Smooth muscle cell (in vitro differentiated cells): Measurements from ENCODE around the gene LRRC8A. TPM values are rescaled to one million over a fixed set of nuclear protein-coding genes. Genes with fewer than 3 reads are reported as not detected.

ENCODE experiments used
- DNase-seq: peaks from one replicate; lab custom pipeline; 2025; ENCODE audit not compliant: unreplicated experiment; lab: John Stamatoyannopoulos, UW
- H2AFZ ChIP-seq: fragments of 200-600 bp; sonication (generic); 2 replicates; pipeline ENCODE4 v1.6.0; 2016; ENCODE audit warnings: antibody characterized with exemption, low read depth, mild to moderate bottlenecking
- H3F3A ChIP-seq: fragments of 200-600 bp; sonication (generic); 2 replicates; pipeline ENCODE4 v1.6.0; 2017; ENCODE audit warnings: antibody characterized with exemption, low read depth
- H3K27ac ChIP-seq: fragments of 200-600 bp; sonication (generic); 2 replicates; pipeline ENCODE4 v1.5.1; 2016; ENCODE audit warnings: low read depth, mild to moderate bottlenecking
- H3K27me3 ChIP-seq: fragments of 200-600 bp; sonication (generic); 2 replicates; pipeline ENCODE4 v1.6.1; 2016; ENCODE audit warnings: low read depth, mild to moderate bottlenecking
- H3K36me3 ChIP-seq: fragments of 200-600 bp; sonication (generic); 2 replicates; pipeline ENCODE4 v1.5.1; 2016; ENCODE audit warnings: low read depth
- H3K4me1 ChIP-seq: fragments of 200-600 bp; sonication (generic); 2 replicates; pipeline ENCODE4 v1.5.1; 2016; ENCODE audit warnings: low read depth
- H3K4me2 ChIP-seq: fragments of 200-600 bp; sonication (generic); 2 replicates; pipeline ENCODE4 v1.6.0; 2016; ENCODE audit warnings: mild to moderate bottlenecking
- H3K4me3 ChIP-seq: fragments of 200-600 bp; sonication (generic); 2 replicates; pipeline ENCODE4 v1.5.1; 2016; ENCODE audit warnings: mild to moderate bottlenecking
- H3K79me2 ChIP-seq: fragments of 200-600 bp; sonication (generic); 2 replicates; pipeline ENCODE4 v1.6.0; 2016; ENCODE audit warnings: low read depth, mild to moderate bottlenecking
- H3K9ac ChIP-seq: fragments of 200-600 bp; sonication (generic); 2 replicates; pipeline ENCODE4 v1.6.0; 2016; ENCODE audit warnings: low read depth
- H3K9me3 ChIP-seq: fragments of 200-600 bp; sonication (generic); replicated peaks from 2 replicates; pipeline ENCODE4 v1.5.1; 2016; ENCODE audit warnings: low read depth
- H4K20me1 ChIP-seq: fragments of 200-600 bp; sonication (generic); 2 replicates; pipeline ENCODE4 v1.6.0; 2016; ENCODE audit warnings: low read depth
- WGBS: methylation state at CpG from one replicate; pipeline ENCODE4 v1.1.7; 2016; ENCODE audit warnings: low lambda C conversion rate; 5-methylcytosine and 5-hydroxymethylcytosine counted together
- polyA plus RNA-seq: library from polyadenylated mRNA; unstranded; fragments of >200 nt; fragmentation: Nextera tagmentation; extraction: Ambion mirVana; gene quantifications from 2 replicates; pipeline ENCODE4 v1.2.1, GENCODE V29; 2016
- total RNA-seq: library from RNA; depleted of rRNA; stranded (reverse); fragments of >200 nt; gene quantifications from 2 replicates; pipeline ENCODE4 v1.2.3, GENCODE V29; 2014
- TF ChIP-seq, protein P1 (sequence below): fragments of 200-600 bp; sonication (generic); IDR thresholded peaks from 2 replicates; pipeline ENCODE4 v1.5.1; 2017; ENCODE audit warnings: borderline replicate concordance, mild to moderate bottlenecking, antibody characterized with exemption; ENCODE audit not compliant: insufficient read depth, poor library complexity, severe bottlenecking

LRRC8A gene
- total and polyA plus RNA-seq, 2 experiments from 2014 or later, result 50.1 to 58.3 TPM

DNA sequence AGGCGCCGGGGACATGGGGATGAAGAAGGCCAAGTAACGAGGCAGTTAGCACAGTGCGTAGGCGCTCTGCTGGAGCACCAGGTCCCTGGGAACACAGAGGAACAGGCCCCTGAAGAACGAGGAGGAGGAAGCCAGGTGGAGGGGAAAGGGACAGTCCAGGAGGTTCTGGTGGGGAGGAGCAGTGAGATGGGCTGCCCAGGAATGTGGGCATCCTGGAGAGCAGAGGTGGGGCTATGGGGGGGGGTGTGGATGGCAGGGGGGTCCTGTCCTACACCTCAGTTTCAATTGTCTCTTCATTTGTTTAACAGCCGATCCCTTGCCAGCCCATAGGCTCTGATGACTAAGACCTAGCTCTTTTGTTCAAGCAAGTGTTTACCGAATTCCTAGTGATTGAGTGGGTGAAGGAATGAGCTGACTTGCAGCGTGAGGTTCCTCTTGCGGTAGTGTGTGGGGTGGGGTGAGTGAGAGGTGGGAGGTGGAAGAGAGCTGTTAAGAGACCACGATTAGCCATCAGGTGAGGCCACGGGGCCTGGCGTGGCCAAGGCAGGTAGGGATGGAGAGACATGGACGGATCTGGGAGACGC, 30.4 kb downstream of the LRRC8A start:
- 53% methylated on average over 15 of the region's 15 CpGs for WGBS
- Histone ChIP-seq H3K79me2 (peaks cover 56% of the 10 kb centered on the region), H4K20me1 (peaks cover 29% of the 10 kb centered on the region), H3F3A (peaks cover 4% of the 10 kb centered on the region), H3K9ac (peak overlapping the region; percentile 66), H2AFZ (no peak overlapping the region), H3K9me3 (no peaks in the 10 kb centered on the region), H3K27me3 (no peaks in the 10 kb centered on the region), H3K4me2 (peak overlapping the region; percentile 78), H3K36me3 (peaks cover 15% of the 10 kb centered on the region), H3K27ac (peak overlapping the region; percentile 94), H3K4me1 (peaks cover 20% of the 10 kb centered on the region), H3K4me3 (no peak overlapping the region)
- TF ChIP-seq, protein P1, sequence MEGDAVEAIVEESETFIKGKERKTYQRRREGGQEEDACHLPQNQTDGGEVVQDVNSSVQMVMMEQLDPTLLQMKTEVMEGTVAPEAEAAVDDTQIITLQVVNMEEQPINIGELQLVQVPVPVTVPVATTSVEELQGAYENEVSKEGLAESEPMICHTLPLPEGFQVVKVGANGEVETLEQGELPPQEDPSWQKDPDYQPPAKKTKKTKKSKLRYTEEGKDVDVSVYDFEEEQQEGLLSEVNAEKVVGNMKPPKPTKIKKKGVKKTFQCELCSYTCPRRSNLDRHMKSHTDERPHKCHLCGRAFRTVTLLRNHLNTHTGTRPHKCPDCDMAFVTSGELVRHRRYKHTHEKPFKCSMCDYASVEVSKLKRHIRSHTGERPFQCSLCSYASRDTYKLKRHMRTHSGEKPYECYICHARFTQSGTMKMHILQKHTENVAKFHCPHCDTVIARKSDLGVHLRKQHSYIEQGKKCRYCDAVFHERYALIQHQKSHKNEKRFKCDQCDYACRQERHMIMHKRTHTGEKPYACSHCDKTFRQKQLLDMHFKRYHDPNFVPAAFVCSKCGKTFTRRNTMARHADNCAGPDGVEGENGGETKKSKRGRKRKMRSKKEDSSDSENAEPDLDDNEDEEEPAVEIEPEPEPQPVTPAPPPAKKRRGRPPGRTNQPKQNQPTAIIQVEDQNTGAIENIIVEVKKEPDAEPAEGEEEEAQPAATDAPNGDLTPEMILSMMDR, result no peak
- DNase-seq, result no peak

DNA sequence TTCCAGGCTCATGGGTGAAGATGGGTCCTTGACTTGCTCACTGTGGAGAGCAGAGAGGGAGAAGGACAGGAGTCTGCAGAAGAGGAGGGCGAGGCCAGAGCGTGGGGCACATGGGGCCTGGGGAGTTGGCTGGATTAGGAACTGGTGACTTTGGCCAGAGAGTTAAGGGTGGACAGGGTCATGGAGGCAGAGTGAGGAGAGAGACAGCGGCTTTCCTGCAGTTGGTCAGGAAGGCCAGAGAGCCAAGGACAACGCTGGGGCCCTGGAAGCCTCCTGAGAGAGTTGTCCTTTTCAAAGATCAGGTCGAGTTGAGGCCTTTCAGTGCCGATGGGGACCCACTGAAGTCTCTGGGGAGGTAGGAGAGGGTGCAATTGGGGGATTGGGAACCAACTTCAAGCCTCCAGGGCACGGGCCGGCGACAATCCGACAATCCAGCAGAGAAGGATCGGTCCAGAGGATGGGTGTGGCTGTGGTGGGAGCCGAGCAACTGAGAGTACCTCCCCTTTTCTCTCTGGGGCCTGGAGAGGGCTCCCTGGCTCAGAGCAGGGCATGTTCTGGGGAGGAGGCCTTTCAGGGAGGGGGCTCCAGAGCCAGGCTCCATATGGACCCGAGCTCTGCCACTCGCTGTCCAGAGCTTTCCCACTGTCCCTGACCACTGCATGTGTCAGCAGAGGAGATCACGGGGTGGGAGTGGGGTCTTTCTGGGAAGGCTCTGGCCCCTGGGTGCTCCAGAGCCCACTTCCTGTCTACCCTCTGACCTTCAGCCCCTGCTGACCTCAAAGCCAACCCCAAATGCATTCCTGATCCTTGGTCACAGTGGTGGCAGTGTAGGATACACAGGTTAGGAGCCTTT, 31.3 kb downstream of the LRRC8A start:
- Histone ChIP-seq H3K79me2 (peaks cover 56% of the 10 kb centered on the region), H3K9ac (peak overlapping the region; percentile 17), H3K4me1 (peaks cover 20% of the 10 kb centered on the region)

DNA sequence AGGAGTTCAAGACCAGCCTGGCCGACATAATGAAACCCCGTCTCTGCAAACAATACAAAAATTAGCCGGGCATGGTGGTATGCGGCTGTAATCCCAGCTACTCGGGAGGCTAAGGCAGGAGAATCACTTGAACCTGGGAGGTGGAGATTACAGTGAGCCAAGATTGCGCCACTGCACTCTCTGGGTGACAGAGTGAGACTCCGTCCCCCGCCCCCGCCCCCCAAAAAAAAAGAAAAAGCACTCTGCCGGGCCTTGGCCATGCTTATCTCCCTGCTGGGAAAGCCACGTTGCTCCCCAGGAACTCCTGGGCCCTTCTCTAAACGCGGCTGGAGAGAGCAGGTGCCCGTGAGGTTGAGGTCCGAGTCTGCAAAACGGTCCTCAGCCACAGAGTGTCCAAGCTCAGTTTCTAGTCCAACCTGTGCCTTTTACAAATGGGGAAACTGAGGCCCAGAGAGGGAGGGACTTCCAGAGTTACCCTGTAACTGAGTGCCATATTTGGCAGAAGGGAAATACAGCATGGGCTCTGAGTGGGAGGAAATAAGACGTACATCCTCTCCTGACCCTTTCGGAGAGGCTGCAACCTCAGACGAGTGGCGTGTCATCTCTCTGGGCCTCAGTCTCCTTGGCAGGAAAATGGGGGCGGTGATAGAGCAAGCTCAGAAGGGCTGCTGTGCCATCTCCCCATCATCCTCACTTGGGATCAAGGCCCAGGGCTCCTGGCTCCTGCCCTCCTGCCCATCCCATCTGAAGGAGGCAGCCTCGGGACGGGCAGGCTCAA, 32.3 kb downstream of the LRRC8A start:
- Histone ChIP-seq H4K20me1 (peaks cover 24% of the 10 kb centered on the region), H3F3A (peaks cover 4% of the 10 kb centered on the region), H3K9ac (no peak overlapping the region), H3K27me3 (no peaks in the 10 kb centered on the region), H3K4me2 (no peak overlapping the region), H3K36me3 (peaks cover 3% of the 10 kb centered on the region), H3K79me2 (peaks cover 51% of the 10 kb centered on the region), H3K4me1 (peaks cover 20% of the 10 kb centered on the region), H3K27ac (peak overlapping the region; percentile 94), H3K9me3 (no peaks in the 10 kb centered on the region), H2AFZ (no peak overlapping the region), H3K4me3 (no peak overlapping the region)
- DNase-seq, result no peak
- 81% methylated on average over 23 of the region's 23 CpGs for WGBS
- TF ChIP-seq, protein P1, result no peak

More for the DNA sequence above, 31.3 kb downstream of the LRRC8A start:
- Histone ChIP-seq H2AFZ (no peak overlapping the region), H4K20me1 (peaks cover 29% of the 10 kb centered on the region), H3K27ac (peak overlapping the region; percentile 94), H3K4me3 (no peak overlapping the region), H3K4me2 (peak overlapping the region; percentile 78), H3F3A (peaks cover 4% of the 10 kb centered on the region), H3K9me3 (no peaks in the 10 kb centered on the region), H3K27me3 (no peaks in the 10 kb centered on the region), H3K36me3 (peaks cover 6% of the 10 kb centered on the region)
- WGBS, result 61% methylated on average over 15 of the region's 15 CpGs
- TF ChIP-seq, protein P1, result no peak
- DNase-seq, result no peak
